ENCODE data around the gene CPA2. TPM values are rescaled to one million over a fixed set of nuclear protein-coding genes. Genes with fewer than 3 reads are reported as not detected.

The CPA2 gene
- total RNA-seq, 1 experiment from 2014 or later, result 1.9 TPM

DNA sequence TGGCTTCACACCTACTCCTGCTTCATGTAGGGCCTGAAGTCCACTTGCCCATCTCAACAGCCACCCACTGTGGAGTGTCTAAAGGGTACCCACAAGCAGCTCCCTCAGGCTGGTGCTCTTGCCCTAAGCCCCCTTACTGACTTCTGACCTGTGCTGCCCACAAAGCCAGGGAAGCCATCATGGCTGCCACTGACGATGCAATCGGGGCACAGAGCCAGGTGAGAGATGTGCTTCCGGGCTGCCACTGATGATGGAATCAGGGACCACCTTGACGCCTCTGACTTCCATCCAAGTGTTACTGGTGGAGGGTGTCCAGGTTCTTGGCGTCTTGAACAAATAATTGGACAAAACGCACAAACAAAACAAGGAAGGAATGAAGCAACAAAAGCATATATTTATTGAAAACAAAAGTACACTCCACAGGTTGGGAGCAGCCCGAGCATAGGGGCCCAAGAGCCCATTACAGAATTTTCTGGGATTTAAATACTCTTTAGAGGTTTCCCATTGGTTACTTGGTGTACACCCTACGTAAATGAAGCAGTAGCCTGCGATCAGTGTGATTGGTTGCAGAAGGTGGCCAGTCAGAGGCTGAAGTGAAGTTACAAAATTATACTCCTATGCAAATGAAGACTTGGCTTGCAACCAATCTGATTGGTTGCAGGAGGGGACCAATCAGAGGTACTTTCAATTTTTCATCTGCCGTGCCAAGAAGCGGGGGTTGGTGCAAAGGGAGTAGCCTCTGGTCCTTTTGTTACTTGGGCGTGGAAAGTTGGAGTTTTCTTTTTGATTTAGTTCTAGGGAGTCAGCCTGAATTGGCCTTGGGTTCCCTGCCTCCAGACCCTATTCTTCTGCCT is 4.5 kb downstream of the CPA2 start:
- no peak overlapping the region for H3K4me3 ChIP-seq
- H3K27me3 ChIP-seq, result no peaks in the 10 kb centered on the region
- peak; percentile 62 to 73 for DNase-seq
- H3K4me1 ChIP-seq, result peaks cover 29% of the 10 kb centered on the region
- peak overlapping the region; percentile 98 for H3K27ac ChIP-seq
- no peaks in the 10 kb centered on the region for H3K36me3 ChIP-seq
- H3K9me3 ChIP-seq (replicated peaks), result no peaks in the 10 kb centered on the region

- no peaks in the 10 kb centered on the region for H3K36me3 ChIP-seq
- peaks cover 42% of the 10 kb centered on the region for H3K4me1 ChIP-seq
- peak; percentile 91 to 95 for DNase-seq
- H3K27ac ChIP-seq, result peak overlapping the region; percentile 98
- peak overlapping the region; percentile 55 for H3K4me3 ChIP-seq
- no peaks in the 10 kb centered on the region for H3K9me3 ChIP-seq (replicated peaks)
- H3K27me3 ChIP-seq, result no peaks in the 10 kb centered on the region
Measured at GRCh38 chr7:130272381-130273080, 5.9 kb downstream of the CPA2 start.

GRCh38 chr7:130273081-130273932 is 6.6 kb downstream of the CPA2 start:
- H3K27me3 ChIP-seq, result no peaks in the 10 kb centered on the region
- H3K9me3 ChIP-seq (replicated peaks), result no peaks in the 10 kb centered on the region
- peak overlapping the region; percentile 55 for H3K4me3 ChIP-seq
- peak; percentile 96 to 99 for DNase-seq
- H3K36me3 ChIP-seq, result no peaks in the 10 kb centered on the region
- peak overlapping the region; percentile 98 for H3K27ac ChIP-seq
- peaks cover 50% of the 10 kb centered on the region for H3K4me1 ChIP-seq

DNA sequence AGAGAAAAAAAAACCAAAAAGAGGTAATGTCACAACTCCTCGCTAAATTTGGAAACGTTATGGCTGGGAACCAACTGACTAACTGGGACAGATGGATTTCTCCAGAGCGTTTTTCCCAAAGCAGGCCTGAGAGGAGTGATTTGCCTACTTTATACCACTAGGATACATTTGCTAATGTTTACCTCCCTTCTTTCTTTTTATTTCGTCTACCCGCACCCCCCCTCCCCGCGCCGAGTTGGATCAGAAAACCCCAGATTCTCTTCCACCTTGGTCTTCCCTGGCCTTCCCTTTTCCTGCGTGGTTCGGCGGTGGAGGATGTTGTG is 7.2 kb downstream of the CPA2 start:
- peak; percentile 66 to 83 for DNase-seq
- Histone ChIP-seq H3K27ac (peak overlapping the region; percentile 98), H3K4me3 (peak overlapping the region; percentile 55), H3K27me3 (no peaks in the 10 kb centered on the region), H3K9me3 (replicated peaks) (no peaks in the 10 kb centered on the region), H3K4me1 (peaks cover 53% of the 10 kb centered on the region), H3K36me3 (no peaks in the 10 kb centered on the region)

DNA sequence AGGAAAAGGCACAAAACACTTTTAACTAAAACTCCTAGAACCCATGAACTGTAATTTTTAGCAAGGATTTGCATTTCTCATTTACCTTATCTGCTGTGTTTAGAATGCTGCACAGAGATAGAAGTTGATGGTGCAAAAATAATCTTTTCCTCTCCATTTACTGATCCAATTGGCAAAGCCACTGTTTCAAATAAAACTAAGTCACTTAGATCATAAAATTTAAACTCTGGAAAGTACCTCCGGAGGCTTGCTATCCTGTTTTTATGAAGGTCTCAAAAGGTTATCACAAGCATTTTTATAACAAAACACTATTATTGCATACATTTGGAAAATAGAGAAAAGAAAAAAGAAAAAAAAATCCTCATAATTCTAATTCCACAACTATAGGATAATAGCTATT is 7.6 kb downstream of the CPA2 start:
- H3K27ac ChIP-seq, result peak overlapping the region; percentile 98
- H3K4me3 ChIP-seq, result peak overlapping the region; percentile 55
- H3K27me3 ChIP-seq, result no peaks in the 10 kb centered on the region

GRCh38 chr7:130274983-130275591 is 8.4 kb downstream of the CPA2 start:
- Histone ChIP-seq H3K27ac (peak overlapping the region; percentile 98), H3K4me1 (peaks cover 56% of the 10 kb centered on the region), H3K27me3 (no peaks in the 10 kb centered on the region), H3K36me3 (no peaks in the 10 kb centered on the region), H3K9me3 (replicated peaks) (no peaks in the 10 kb centered on the region), H3K4me3 (peak overlapping the region; percentile 55)
- DNase-seq, result peak; percentile 90 to 94

More for the DNA sequence above, 7.6 kb downstream of the CPA2 start:
- H3K4me1 ChIP-seq, result peaks cover 56% of the 10 kb centered on the region
- H3K36me3 ChIP-seq, result no peaks in the 10 kb centered on the region
- DNase-seq, result no peak
- no peaks in the 10 kb centered on the region for H3K9me3 ChIP-seq (replicated peaks)

- DNase-seq, result no peak
- Histone ChIP-seq H3K4me3 (peak overlapping the region; percentile 55), H3K4me1 (peaks cover 56% of the 10 kb centered on the region), H3K36me3 (no peaks in the 10 kb centered on the region), H3K27ac (peak overlapping the region; percentile 98), H3K27me3 (no peaks in the 10 kb centered on the region), H3K9me3 (replicated peaks) (no peaks in the 10 kb centered on the region)
Measured at GRCh38 chr7:130275826-130276297, 9.2 kb downstream of the CPA2 start.

- Histone ChIP-seq H3K9me3 (replicated peaks) (no peaks in the 10 kb centered on the region), H3K27ac (peak overlapping the region; percentile 98), H3K4me3 (no peak overlapping the region), H3K4me1 (peaks cover 45% of the 10 kb centered on the region), H3K36me3 (no peaks in the 10 kb centered on the region), H3K27me3 (no peaks in the 10 kb centered on the region)
- peak; percentile 72 to 89 for DNase-seq
Measured at GRCh38 chr7:130276796-130277762, 10.4 kb downstream of the CPA2 start.

DNA sequence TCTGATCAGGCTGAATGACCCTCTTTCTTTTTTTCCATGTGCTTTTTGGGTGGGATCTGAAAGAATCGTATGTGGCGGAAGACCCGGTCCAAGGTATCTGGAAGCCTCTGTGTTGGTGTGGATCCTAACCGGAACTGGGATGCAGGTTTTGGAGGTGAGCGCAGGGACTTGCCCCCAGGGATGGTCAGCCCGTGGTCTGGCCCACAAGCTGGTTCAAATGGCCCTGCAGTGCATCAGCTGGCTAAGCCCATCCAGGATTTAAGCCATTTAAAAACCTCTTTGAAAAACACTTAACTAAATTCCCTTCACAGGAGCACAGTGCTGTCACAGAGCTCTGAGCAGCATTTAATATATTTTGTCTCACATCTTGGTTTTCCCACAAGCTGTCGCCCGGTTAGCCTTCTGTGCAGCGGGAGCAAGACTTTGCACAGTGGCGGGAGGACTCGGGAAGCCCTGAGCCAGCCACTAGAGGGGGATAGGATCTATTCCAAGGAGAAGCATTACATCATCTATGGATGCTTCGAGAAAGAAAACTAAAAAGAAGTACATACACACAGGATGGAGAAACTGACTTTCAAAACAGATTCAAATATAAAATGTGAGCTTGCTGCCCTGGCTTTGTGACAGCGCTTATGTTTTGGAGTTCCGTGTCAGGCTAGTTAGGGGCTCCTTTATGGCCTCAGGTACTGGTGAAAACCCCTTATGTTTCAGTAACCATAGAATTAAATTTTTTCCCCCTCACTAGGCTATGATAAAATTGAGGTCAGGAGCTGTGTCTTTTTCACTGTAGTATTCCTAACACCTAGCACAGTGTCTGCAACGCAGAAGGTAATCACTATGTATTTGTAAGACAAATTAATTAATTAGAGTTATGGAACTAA is 11.3 kb downstream of the CPA2 start:
- Histone ChIP-seq H3K9me3 (replicated peaks) (no peaks in the 10 kb centered on the region), H3K4me3 (no peak overlapping the region), H3K36me3 (no peaks in the 10 kb centered on the region), H3K27ac (peak overlapping the region; percentile 98), H3K4me1 (peaks cover 40% of the 10 kb centered on the region), H3K27me3 (no peaks in the 10 kb centered on the region)
- DNase-seq, result peak; percentile 77 to 80

GRCh38 chr7:130278860-130279259 is 12.2 kb downstream of the CPA2 start:
- no peak overlapping the region for H3K27ac ChIP-seq
- DNase-seq, result no peak
- no peaks in the 10 kb centered on the region for H3K36me3 ChIP-seq
- peaks cover 40% of the 10 kb centered on the region for H3K4me1 ChIP-seq
- H3K4me3 ChIP-seq, result no peak overlapping the region
- no peaks in the 10 kb centered on the region; the same call in 1 of the 2 replicates for H3K9me3 ChIP-seq (replicated peaks)
- H3K27me3 ChIP-seq, result no peaks in the 10 kb centered on the region

GRCh38 chr7:130279286-130279685 is 12.6 kb downstream of the CPA2 start:
- DNase-seq, result no peak
- Histone ChIP-seq H3K4me3 (no peak overlapping the region), H3K9me3 (replicated peaks) (no peaks in the 10 kb centered on the region; the same call in 1 of the 2 replicates), H3K27ac (no peak overlapping the region), H3K4me1 (peaks cover 40% of the 10 kb centered on the region), H3K27me3 (no peaks in the 10 kb centered on the region), H3K36me3 (no peaks in the 10 kb centered on the region)

DNA sequence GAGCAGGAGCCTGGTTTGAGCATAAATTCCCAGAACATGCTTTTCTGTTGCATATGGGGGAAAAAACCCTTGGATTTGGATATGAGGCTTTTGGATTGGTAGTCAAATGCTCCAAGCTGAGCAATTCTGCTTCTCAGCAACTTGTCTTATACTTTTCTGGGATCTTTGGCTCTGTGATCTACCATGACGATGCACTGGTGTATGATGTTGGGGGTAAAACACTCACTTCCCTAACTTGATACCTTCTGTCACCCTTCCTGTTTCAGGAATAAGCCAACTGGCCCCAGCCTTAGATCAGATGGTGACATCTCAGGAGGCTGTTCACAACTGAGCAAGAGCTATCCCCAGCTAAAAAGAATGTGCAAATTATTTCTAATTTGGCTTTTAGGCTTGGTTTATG is 13.2 kb downstream of the CPA2 start:
- Histone ChIP-seq H3K4me1 (peaks cover 35% of the 10 kb centered on the region), H3K27ac (no peak overlapping the region), H3K27me3 (no peaks in the 10 kb centered on the region), H3K4me3 (no peak overlapping the region), H3K36me3 (no peaks in the 10 kb centered on the region), H3K9me3 (replicated peaks) (no peaks in the 10 kb centered on the region; the same call in 1 of the 2 replicates)
- no peak for DNase-seq

All from SJCRH30 (cell line).